ENCODE measurements around the gene KIF16B. TPM values are rescaled to one million over a fixed set of nuclear protein-coding genes. Genes with fewer than 3 reads are reported as not detected.

The KIF16B gene
- total and polyA plus RNA-seq, 2 of the 8 experiments (the other 6 are each of a cell fraction or from before 2014, with no cell fraction given), result 3.0 to 9.2 TPM

- no peak for TF ChIP-seq CHD7 (IDR thresholded peaks at IDR 0.05; ENCODE audit: insufficient replicate concordance, low read length)
- no peak for TF ChIP-seq CHD1 (IDR thresholded peaks at IDR 0.05; ENCODE audit: low read depth, low read length)
- no peak for TF ChIP-seq CREB1 (IDR thresholded peaks at IDR 0.05)
- TF ChIP-seq TAF1 (IDR thresholded peaks at IDR 0.05; ENCODE audit: low read depth, low read length), result no peak
- TF ChIP-seq ASH2L (IDR thresholded peaks at IDR 0.05; ENCODE audit: low read length), result no peak
- no peak for TF ChIP-seq RNF2 (IDR thresholded peaks at IDR 0.05; ENCODE audit: borderline replicate concordance, low read depth, low read length, missing control alignments, poor library complexity, severe bottlenecking)
- TF ChIP-seq ZNF274 (IDR thresholded peaks at IDR 0.05; ENCODE audit: borderline replicate concordance, extremely low read depth, low read length), result no peak
- TF ChIP-seq POLR2AphosphoS5 (IDR thresholded peaks at IDR 0.05; ENCODE audit: low read depth, low read length), result no peak
- no peak for TF ChIP-seq YY1 (IDR thresholded peaks at IDR 0.05; ENCODE audit: low read depth, low read length)
- no peak for TF ChIP-seq POLR2A (IDR thresholded peaks at IDR 0.05; ENCODE audit: control extremely low read depth in 1 of 2, low read depth in 2 of 2, low read length in 2 of 2)
- no peak for TF ChIP-seq SAP30 (IDR thresholded peaks at IDR 0.05; ENCODE audit: insufficient read depth, insufficient replicate concordance, low read length)
- TF ChIP-seq KDM4A (IDR thresholded peaks at IDR 0.05; ENCODE audit: low read depth, low read length, severe bottlenecking), result no peak
- no peak for TF ChIP-seq PHF8 (conservative IDR thresholded peaks at IDR 0.05; ENCODE audit: low read depth, low read length)
Measured at GRCh38 chr20:16418616-16419015, 154.6 kb downstream of the KIF16B start (continued).

Data from H1 (cell line).